Measurements from ENCODE around the gene IRF2BP2. TPM values are rescaled to one million over a fixed set of nuclear protein-coding genes. Genes with fewer than 3 reads are reported as not detected.

Gene IRF2BP2
- total RNA-seq, 1 donor from 2014 or later, result 158 TPM

DNA sequence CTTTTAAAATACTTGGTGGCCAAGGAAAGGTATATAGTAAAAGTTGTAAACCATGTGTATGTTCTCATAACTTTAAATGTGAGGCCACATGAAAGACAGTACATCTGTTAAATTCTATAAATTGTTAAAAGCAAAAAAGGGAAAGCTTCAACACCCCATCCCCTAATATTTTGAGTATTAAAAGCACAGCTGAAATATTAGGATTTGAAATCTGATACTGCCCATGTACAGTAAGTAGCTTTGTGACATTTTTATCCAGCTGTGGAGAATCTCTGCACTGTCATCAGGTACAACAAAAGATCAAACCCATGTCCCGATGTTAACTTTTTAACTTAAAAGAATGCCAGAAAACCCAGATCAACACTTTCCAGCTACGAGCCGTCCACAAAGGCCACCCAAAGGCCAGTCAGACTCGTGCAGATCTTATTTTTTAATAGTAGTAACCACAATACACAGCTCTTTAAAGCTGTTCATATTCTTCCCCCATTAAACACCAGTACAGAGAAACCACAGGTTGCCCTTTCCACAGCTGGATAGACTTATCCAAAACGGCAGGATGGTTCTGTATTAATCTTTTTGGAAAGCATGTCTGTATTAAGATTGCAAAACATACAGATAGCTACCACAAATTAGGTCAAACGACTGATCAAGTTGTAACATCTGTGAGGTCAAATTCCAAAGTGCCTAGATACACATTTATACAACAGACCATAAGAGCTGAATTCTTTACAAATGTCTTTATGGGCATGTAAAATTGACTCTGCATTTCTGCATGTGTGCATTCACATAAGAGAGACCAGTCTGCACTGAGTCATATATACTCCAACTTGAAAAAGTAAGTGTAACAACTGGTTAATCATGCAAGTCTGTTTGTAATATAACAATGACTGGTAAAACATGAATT lies 5.2 kb downstream of the IRF2BP2 start:
- TF ChIP-seq, protein P1, sequence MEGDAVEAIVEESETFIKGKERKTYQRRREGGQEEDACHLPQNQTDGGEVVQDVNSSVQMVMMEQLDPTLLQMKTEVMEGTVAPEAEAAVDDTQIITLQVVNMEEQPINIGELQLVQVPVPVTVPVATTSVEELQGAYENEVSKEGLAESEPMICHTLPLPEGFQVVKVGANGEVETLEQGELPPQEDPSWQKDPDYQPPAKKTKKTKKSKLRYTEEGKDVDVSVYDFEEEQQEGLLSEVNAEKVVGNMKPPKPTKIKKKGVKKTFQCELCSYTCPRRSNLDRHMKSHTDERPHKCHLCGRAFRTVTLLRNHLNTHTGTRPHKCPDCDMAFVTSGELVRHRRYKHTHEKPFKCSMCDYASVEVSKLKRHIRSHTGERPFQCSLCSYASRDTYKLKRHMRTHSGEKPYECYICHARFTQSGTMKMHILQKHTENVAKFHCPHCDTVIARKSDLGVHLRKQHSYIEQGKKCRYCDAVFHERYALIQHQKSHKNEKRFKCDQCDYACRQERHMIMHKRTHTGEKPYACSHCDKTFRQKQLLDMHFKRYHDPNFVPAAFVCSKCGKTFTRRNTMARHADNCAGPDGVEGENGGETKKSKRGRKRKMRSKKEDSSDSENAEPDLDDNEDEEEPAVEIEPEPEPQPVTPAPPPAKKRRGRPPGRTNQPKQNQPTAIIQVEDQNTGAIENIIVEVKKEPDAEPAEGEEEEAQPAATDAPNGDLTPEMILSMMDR (IDR thresholded peaks at IDR 0.05; ENCODE audit: unreplicated experiment), result no peak
- Mint-ChIP-seq H3K4me1 (ENCODE audit: unreplicated experiment) (peaks cover 55% of the 10 kb centered on the region), H3K4me3 (ENCODE audit: unreplicated experiment) (peak overlapping the region; percentile 100)

DNA sequence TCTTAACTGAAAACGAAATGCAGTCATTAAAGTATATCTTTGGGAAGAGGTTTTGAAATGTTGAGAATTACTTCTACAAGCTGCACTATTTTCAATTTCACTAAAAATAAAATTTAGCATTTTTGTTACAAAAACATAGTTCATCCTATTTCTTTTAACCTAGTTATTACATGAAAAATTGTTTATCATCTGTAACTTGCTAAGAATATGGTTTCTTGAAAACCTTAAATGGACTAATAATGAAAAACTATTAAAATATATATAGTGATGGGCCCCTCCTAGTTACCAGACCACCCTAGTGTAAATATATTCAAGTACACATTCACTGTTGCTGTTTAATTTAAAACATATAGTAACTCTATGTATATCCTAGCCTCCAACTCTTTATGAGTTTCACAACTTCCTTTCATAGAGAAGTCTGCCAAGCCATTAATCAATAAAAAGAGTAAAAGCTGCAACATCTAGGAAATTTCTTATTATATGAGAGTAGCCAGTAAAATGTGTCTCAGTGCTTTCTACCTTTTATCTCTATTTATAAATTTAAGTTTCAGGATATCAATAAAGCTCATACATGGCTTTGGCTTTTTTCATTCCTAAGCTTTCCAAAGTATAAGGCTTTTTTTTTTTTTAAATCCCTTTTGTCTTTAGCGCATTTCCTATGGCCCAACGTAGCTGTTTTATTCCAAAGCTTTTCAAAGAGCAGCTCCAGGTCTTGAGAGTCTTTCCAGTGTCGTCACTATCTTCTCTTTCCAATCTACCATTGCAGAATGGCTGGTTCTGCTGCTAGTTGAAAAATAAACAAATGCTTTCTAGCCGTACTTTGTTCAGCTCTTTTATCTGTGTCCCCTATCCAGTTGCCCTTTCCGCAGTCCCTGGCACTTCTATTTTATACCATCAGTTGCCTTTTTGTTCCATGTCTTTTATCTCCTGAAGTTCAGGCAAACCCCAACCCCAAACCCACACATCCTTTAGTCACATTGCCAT lies 6.5 kb downstream of the IRF2BP2 start:
- Mint-ChIP-seq H3K4me3 (ENCODE audit: unreplicated experiment) (peak overlapping the region; percentile 100), H3K27me3 (ENCODE audit: unreplicated experiment) (peaks cover 9% of the 10 kb centered on the region), H3K4me1 (ENCODE audit: unreplicated experiment) (peaks cover 62% of the 10 kb centered on the region), H3K9me3 (ENCODE audit: unreplicated experiment) (no peaks in the 10 kb centered on the region), H3K36me3 (ENCODE audit: low read depth, unreplicated experiment) (peaks cover 49% of the 10 kb centered on the region), H3K27ac (ENCODE audit: unreplicated experiment) (peak overlapping the region; percentile 90)
- no peak for DNase-seq (ENCODE audit: low spot score)
- TF ChIP-seq, protein P1 (IDR thresholded peaks at IDR 0.05; ENCODE audit: unreplicated experiment), result no peak

More for the DNA sequence above, 5.2 kb downstream of the IRF2BP2 start:
- H3K36me3 Mint-ChIP-seq (ENCODE audit: low read depth, unreplicated experiment), result peaks cover 49% of the 10 kb centered on the region
- peak overlapping the region; percentile 93 for H3K27ac Mint-ChIP-seq (ENCODE audit: unreplicated experiment)
- no peaks in the 10 kb centered on the region for H3K9me3 Mint-ChIP-seq (ENCODE audit: unreplicated experiment)
- H3K27me3 Mint-ChIP-seq (ENCODE audit: unreplicated experiment), result peaks cover 9% of the 10 kb centered on the region
- DNase-seq (ENCODE audit: low spot score), result no peak

DNA sequence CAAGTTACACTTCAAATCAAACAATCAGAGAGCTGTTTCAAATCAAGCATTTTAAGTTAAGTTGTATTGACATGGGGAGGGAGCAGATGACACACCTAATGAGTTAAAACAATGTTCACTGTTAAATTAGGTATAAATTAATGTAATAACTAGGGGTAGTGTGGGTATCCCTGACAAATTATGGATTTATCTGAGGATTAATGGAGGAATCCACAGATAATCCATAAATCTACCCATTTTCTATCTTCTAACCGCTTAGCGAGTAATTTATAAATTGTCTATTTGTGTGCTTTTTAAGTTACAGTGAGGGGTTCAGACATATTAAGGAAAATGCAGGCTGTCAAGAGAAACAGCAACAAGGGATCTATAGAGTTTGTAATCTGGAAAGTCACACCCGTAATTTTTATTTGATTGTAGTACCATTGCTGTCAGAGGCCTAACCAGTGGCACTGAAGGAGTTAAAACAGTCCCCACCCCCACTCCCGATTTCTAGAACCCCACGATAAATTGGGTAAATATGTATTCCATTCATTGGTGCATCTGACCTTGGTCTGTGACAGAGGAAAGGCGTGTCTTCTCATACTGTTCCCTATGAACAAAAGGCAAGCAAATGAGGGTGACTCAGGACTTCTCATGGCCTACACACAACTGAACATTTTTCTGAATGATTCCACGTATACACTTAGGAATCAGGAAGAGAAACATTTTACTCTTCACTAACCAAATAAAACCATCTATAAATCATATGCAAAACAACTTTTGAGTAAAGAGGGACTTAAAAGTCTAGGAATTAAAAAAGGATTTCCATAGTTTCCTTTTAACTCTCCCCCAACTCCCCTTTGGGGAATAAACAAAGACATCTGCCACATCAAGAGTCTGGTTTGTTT lies 7.4 kb downstream of the IRF2BP2 start:
- TF ChIP-seq, protein P1 (IDR thresholded peaks at IDR 0.05; ENCODE audit: unreplicated experiment), result no peak
- Mint-ChIP-seq H3K27me3 (ENCODE audit: unreplicated experiment) (peaks cover 2% of the 10 kb centered on the region), H3K9me3 (ENCODE audit: unreplicated experiment) (no peaks in the 10 kb centered on the region), H3K36me3 (ENCODE audit: low read depth, unreplicated experiment) (peaks cover 40% of the 10 kb centered on the region), H3K4me3 (ENCODE audit: unreplicated experiment) (peak overlapping the region; percentile 83), H3K27ac (ENCODE audit: unreplicated experiment) (peak overlapping the region; percentile 90), H3K4me1 (ENCODE audit: unreplicated experiment) (peaks cover 57% of the 10 kb centered on the region)
- DNase-seq (ENCODE audit: low spot score), result no peak

DNA sequence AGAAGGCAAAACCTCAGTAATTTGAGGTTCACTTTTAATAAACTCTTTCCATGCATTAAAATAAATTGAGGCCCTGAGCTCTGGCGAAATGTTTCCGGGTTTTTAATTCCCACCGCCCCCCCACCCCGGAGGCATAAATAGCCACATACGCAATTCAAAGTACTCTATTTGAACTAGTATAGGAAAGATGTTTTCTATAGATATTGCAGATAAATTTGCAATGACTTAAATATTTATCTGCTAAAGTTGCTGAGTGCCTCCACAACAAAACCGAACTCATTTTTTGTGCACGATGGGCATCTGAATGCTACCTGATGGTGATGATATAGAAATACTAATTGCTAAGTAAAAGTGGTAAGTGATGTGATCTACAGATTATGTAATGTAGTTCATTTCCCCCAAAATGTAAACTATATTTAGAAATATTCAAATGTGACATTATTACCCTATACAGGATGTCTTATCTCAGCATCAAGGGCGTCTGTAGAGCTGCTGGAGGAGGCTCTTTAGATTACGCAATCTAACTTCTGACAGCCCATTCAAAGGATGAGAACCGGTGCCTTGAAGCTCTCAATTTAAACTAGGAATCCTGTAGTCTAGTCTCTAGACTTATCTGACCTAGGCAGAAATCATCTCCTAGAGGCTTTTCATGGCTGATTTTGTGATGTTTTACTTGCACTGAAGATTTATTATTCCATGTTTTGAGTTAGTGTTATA lies 8.5 kb downstream of the IRF2BP2 start:
- H3K27ac Mint-ChIP-seq (ENCODE audit: unreplicated experiment), result no peak overlapping the region
- peaks cover 29% of the 10 kb centered on the region for H3K36me3 Mint-ChIP-seq (ENCODE audit: low read depth, unreplicated experiment)
- DNase-seq (ENCODE audit: low spot score), result no peak
- TF ChIP-seq, protein P1 (IDR thresholded peaks at IDR 0.05; ENCODE audit: unreplicated experiment), result no peak
- H3K4me1 Mint-ChIP-seq (ENCODE audit: unreplicated experiment), result peaks cover 51% of the 10 kb centered on the region
- no peaks in the 10 kb centered on the region for H3K27me3 Mint-ChIP-seq (ENCODE audit: unreplicated experiment)
- no peaks in the 10 kb centered on the region for H3K9me3 Mint-ChIP-seq (ENCODE audit: unreplicated experiment)
- peak overlapping the region; percentile 42 for H3K4me3 Mint-ChIP-seq (ENCODE audit: unreplicated experiment)

All from endothelial cell (in vitro differentiated cells).